GM12878 (cell line): ENCODE measurements around the gene FCAR. TPM values are rescaled to one million over a fixed set of nuclear protein-coding genes. Genes with fewer than 3 reads are reported as not detected.
"Not testable (repeated sequence)": the region's sequence is repeated elsewhere in the genome, so short reads cannot be mapped to it uniquely, and the experiment has no call there.

Experiments
- ATAC-seq: fragments of 200-7000 bp; cut with Tn5 transposase; 3 replicates; pipeline ENCODE4 v1.9.1; 2020; ENCODE audit warnings: mild to moderate bottlenecking, moderate library complexity
- BruUV-seq: library from RNA; stranded (reverse); fragments of 400-500 nt; replicated peaks from 2 replicates; lab custom pipeline; 2021; lab: Mats Ljungman, UMichigan
- CTCF ChIA-PET: fragments of 300-600 bp; sonication (Branson Sonifier 250); formaldehyde crosslinking; extraction: SDS; loops from one replicate; lab custom pipeline; 2021; ENCODE audit warnings: inconsistent platforms; lab: Yijun Ruan, JAX
- POLR2A ChIA-PET: fragments of 350-600 bp; formaldehyde crosslinking; extraction: SDS; loops from one replicate; lab custom pipeline; 2021; ENCODE audit warnings: inconsistent platforms; lab: Charles Lee
- RAD21 ChIA-PET: fragments of 300-600 bp; sonication (Branson Sonifier 250); formaldehyde crosslinking; loops from one replicate; lab custom pipeline; 2023; ENCODE audit warnings: antibody characterized with exemption; ENCODE audit not compliant: unreplicated experiment; lab: Charles Lee
- SMC1A ChIA-PET: fragments of 300-600 bp; sonication (Branson Sonifier 250); formaldehyde crosslinking; loops from one replicate; lab custom pipeline; 2023; ENCODE audit not compliant: unreplicated experiment, uncharacterized antibody; lab: Charles Lee
- DNase-seq: peaks from one replicate; pipeline ENCODE4 v3.0.0-alpha.2; 2011; ENCODE audit warnings: low read depth, low spot score
- FAIRE-seq: peaks from 3 replicates; lab custom pipeline; 2011; peaks lifted over from hg19 to GRCh38; lab: Jason Lieb, UNC
- H2AFZ ChIP-seq: 2 replicates; pipeline ENCODE4 v1.6.0; 2011; ENCODE audit warnings: low read depth, low read length, control low read depth; ENCODE audit not compliant: control insufficient read depth
- H3K27ac ChIP-seq: 2 replicates; pipeline ENCODE4 v1.5.1; 2011; ENCODE audit warnings: control low read depth; ENCODE audit not compliant: control insufficient read depth, insufficient read depth
- H3K27me3 ChIP-seq, 2 experiments: replicated peaks in 1 of 2; 2 replicates each; pipeline versions ENCODE4 v1.6.0 to v1.6.1; 2011; ENCODE audit warnings: low read length in 1 of 2; ENCODE audit not compliant: control insufficient read depth in 2 of 2, insufficient read depth in 2 of 2
- H3K36me3 ChIP-seq, 2 experiments: 2 replicates each; pipeline ENCODE4 v1.5.1; 2011; ENCODE audit warnings: low read length in 1 of 2; ENCODE audit not compliant: control insufficient read depth in 2 of 2, insufficient read depth in 2 of 2
- H3K4me1 ChIP-seq: 2 replicates; pipeline ENCODE4 v1.6.1; 2011; ENCODE audit warnings: mild to moderate bottlenecking, low read length, moderate library complexity, mixed read lengths; ENCODE audit not compliant: control insufficient read depth, insufficient read depth
- H3K4me2 ChIP-seq: 2 replicates; pipeline ENCODE4 v1.6.0; 2011; ENCODE audit warnings: control low read depth; ENCODE audit not compliant: control insufficient read depth, insufficient read depth
- H3K4me3 ChIP-seq: fragments of 200-600 bp; sonication (generic); 2 replicates; pipeline ENCODE4 v1.5.1; 2016
- H3K79me2 ChIP-seq: 2 replicates; pipeline ENCODE4 v1.6.0; 2011; ENCODE audit warnings: low read length; ENCODE audit not compliant: control insufficient read depth, insufficient read depth
- H3K9ac ChIP-seq: 2 replicates; pipeline ENCODE4 v1.8.0; 2011; ENCODE audit warnings: low read length, control low read depth, mixed read lengths; ENCODE audit not compliant: control insufficient read depth, insufficient read depth
- H3K9me3 ChIP-seq: replicated peaks from 3 replicates; pipeline ENCODE4 v1.5.1; 2011; ENCODE audit warnings: mild to moderate bottlenecking, low read length; ENCODE audit not compliant: control insufficient read depth, insufficient read depth
- H4K20me1 ChIP-seq: 2 replicates; pipeline ENCODE4 v1.6.0; 2011; ENCODE audit not compliant: control insufficient read depth, insufficient read depth
- WGBS: methylation state at CpG from one replicate; pipeline ENCODE4 v1.1.6; 2016; ENCODE audit warnings: low lambda C conversion rate; ENCODE audit not compliant: insufficient replicate concordance, insufficient coverage; ENCODE audit errors: missing lambda C conversion rate; 5-methylcytosine and 5-hydroxymethylcytosine counted together
- in situ Hi-C: fragments of 300-500 bp; cut with MboI; formaldehyde crosslinking; loops from 9 replicates; pipeline ENCODE4 v1.14.3; 2018; ENCODE audit warnings: mixed read lengths
- intact Hi-C: fragments of 100-400 bp; cut with micrococcal nuclease; formaldehyde crosslinking; loops from one replicate; pipeline ENCODE4 v1.14.2; 2022; ENCODE audit not compliant: unreplicated experiment
- polyA plus RNA-seq, 11 experiments: library from polyadenylated mRNA; depleted of rRNA in 4 of 11; unstranded in 6 of 11; stranded (reverse) in 5 of 11; fragments of >200 nt; fragmentation: Nextera tagmentation in 4 of 11; fragmentation: Illumina TruSeq in 1 of 11; extraction: Ambion mirVana in 4 of 11; extraction: Trizol in 1 of 11; gene quantifications; 1 replicate in 1 of 11; 2 replicates in 10 of 11; pipeline versions ENCODE4 v1.2.1 to v1.2.3, GENCODE V29; 2011 to 2016; ENCODE audit warnings: inconsistent platforms in 2 of 11, missing spikeins in 2 of 11, low read depth in 1 of 11
- total RNA-seq, 4 experiments: library from RNA; depleted of rRNA in 3 of 4; stranded (reverse); fragments of >200 nt in 3 of 4; fragmentation: Illumina TruSeq in 1 of 4; extraction: Trizol in 1 of 4; gene quantifications; 2 replicates each; pipeline versions ENCODE4 v1.2.1 to v1.2.3, GENCODE V29; 2013 to 2021

FCAR gene
- total and polyA plus RNA-seq, 10 of the 15 experiments (the other 5 are each of a cell fraction or from before 2014, with no cell fraction given): 0.49 TPM; not detected in 9

- H3K9ac ChIP-seq, intact Hi-C loops, CTCF ChIA-PET, H3K4me1 ChIP-seq, DNase-seq, H3K4me3 ChIP-seq, FAIRE-seq, ATAC-seq, H4K20me1 ChIP-seq, SMC1A ChIA-PET, H3K27me3 ChIP-seq, H3K4me2 ChIP-seq, in situ Hi-C loops, BruUV-seq, H3K27ac ChIP-seq, POLR2A ChIA-PET, H3K36me3 ChIP-seq, H2AFZ ChIP-seq, RAD21 ChIA-PET, H3K79me2 ChIP-seq, H3K9me3 ChIP-seq: not testable (repeated sequence)
- WGBS: 38% methylated on average over 5 of the region's 5 CpGs
These were observed 38.9 kb upstream of the FCAR start for GRCh38 chr19:54835126-54835525.

- BruUV-seq, in situ Hi-C loops: not testable (repeated sequence)
These were observed 36.5 kb upstream of the FCAR start for GRCh38 chr19:54837522-54837921.

DNA sequence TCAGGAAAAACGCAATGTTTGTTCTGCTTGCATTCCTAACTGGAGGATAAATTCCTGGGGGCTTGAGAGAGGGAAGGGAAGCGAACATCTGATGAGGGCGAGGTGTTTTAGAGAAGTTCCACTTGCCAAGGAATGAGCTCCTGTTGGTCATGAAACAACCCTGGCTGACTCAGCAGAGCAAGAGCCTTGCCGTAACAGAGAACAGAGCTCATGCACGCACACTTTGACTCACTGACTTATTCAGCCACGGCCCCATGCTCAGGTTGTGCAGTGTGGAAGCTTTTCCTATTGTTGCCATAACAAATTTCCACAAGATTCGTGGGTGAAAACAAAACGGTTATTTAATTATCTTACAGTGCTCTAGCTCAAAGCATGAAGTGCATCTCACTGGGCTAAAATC is 30.9 kb upstream of the FCAR start:
- H4K20me1 ChIP-seq, H2AFZ ChIP-seq, H3K9ac ChIP-seq, H3K9me3 ChIP-seq, H3K36me3 ChIP-seq, in situ Hi-C loops, CTCF ChIA-PET, H3K79me2 ChIP-seq, BruUV-seq, SMC1A ChIA-PET, H3K27ac ChIP-seq, H3K4me2 ChIP-seq, intact Hi-C loops, DNase-seq, POLR2A ChIA-PET, ATAC-seq, H3K4me1 ChIP-seq, H3K27me3 ChIP-seq, RAD21 ChIA-PET, H3K4me3 ChIP-seq, FAIRE-seq: not testable (repeated sequence)
- WGBS: 17% methylated on average over 7 of the region's 8 CpGs

More at GRCh38 chr19:54837522-54837921, 36.5 kb upstream of the FCAR start:
- H2AFZ ChIP-seq, H3K27ac ChIP-seq, H3K9ac ChIP-seq, CTCF ChIA-PET, ATAC-seq, DNase-seq, H3K4me2 ChIP-seq, H3K4me1 ChIP-seq, intact Hi-C loops, H3K27me3 ChIP-seq, H3K4me3 ChIP-seq, H3K36me3 ChIP-seq, FAIRE-seq, POLR2A ChIA-PET, H3K9me3 ChIP-seq, SMC1A ChIA-PET, H3K79me2 ChIP-seq, H4K20me1 ChIP-seq, RAD21 ChIA-PET: not testable (repeated sequence)
- 0% methylated on average over 2 of the region's 2 CpGs for WGBS

- H3K36me3 ChIP-seq, BruUV-seq, H2AFZ ChIP-seq, H3K9ac ChIP-seq, H3K4me2 ChIP-seq, H3K79me2 ChIP-seq, POLR2A ChIA-PET, H3K9me3 ChIP-seq, DNase-seq, H3K27ac ChIP-seq, ATAC-seq, H4K20me1 ChIP-seq, CTCF ChIA-PET, H3K4me1 ChIP-seq, SMC1A ChIA-PET, RAD21 ChIA-PET, H3K27me3 ChIP-seq, FAIRE-seq, H3K4me3 ChIP-seq, intact Hi-C loops: not testable (repeated sequence)
- in situ Hi-C loops: loop anchor here (5.0 kb wide), 1 partner anchor 33 kb away; the partner anchor contains the start of gene KIR3DL1
- WGBS: 62% methylated on average over 14 of the region's 16 CpGs
These were observed 23.9 kb upstream of the FCAR start, which contains the start of gene KIR3DL2 for GRCh38 chr19:54850061-54850640. Gene KIR3DL2 (plus strand): TSS chr19:54850443. CDS start chr19:54850476, 33 bp downstream.
